ENCODE data around the gene SLC10A1.

The SLC10A1 gene

GRCh38 chr14:69807192-69807591, 10.2 kb upstream of the SLC10A1 start:
- DNase-seq (ENCODE audit: low read depth), result no peak
- H3K4me3 ChIP-seq (ENCODE audit: low read depth, low read length), result no peak overlapping the region
- TF ChIP-seq MYC (IDR thresholded peaks at IDR 0.05; ENCODE audit: low read depth, low read length) (no peak), CTCF (IDR thresholded peaks at IDR 0.05; ENCODE audit: low read depth, low read length) (no peak), POLR2A (IDR thresholded peaks at IDR 0.05; ENCODE audit: extremely low read depth, insufficient read length) (no peak), MAX (IDR thresholded peaks at IDR 0.05; ENCODE audit: low read depth, low read length) (no peak)

- no peak overlapping the region for H3K4me3 ChIP-seq (ENCODE audit: low read depth, low read length)
- TF ChIP-seq MYC (IDR thresholded peaks at IDR 0.05; ENCODE audit: low read depth, low read length) (no peak), CTCF (IDR thresholded peaks at IDR 0.05; ENCODE audit: low read depth, low read length) (no peak)
These were observed 7.9 kb upstream of the SLC10A1 start for GRCh38 chr14:69804902-69805301.

GRCh38 chr14:69803753-69804152, 6.7 kb upstream of the SLC10A1 start:
- TF ChIP-seq POLR2A (IDR thresholded peaks at IDR 0.05; ENCODE audit: extremely low read depth, insufficient read length), result no peak
- TF ChIP-seq MAX (IDR thresholded peaks at IDR 0.05; ENCODE audit: low read depth, low read length), result no peak
- no peak for TF ChIP-seq CTCF (IDR thresholded peaks at IDR 0.05; ENCODE audit: low read depth, low read length)
- no peak for TF ChIP-seq MYC (IDR thresholded peaks at IDR 0.05; ENCODE audit: low read depth, low read length)
- H3K4me3 ChIP-seq (ENCODE audit: low read depth, low read length), result no peak overlapping the region
- DNase-seq (ENCODE audit: low read depth), result no peak

More at GRCh38 chr14:69804902-69805301, 7.9 kb upstream of the SLC10A1 start:
- no peak for DNase-seq (ENCODE audit: low read depth)

GRCh38 chr14:69798339-69798735, 1.3 kb upstream of the SLC10A1 start:
- no peak overlapping the region for H3K4me3 ChIP-seq (ENCODE audit: low read depth, low read length)
- TF ChIP-seq MAX (IDR thresholded peaks at IDR 0.05; ENCODE audit: low read depth, low read length) (no peak), MYC (IDR thresholded peaks at IDR 0.05; ENCODE audit: low read depth, low read length) (no peak), POLR2A (IDR thresholded peaks at IDR 0.05; ENCODE audit: extremely low read depth, insufficient read length) (no peak), CTCF (IDR thresholded peaks at IDR 0.05; ENCODE audit: low read depth, low read length) (no peak)
- DNase-seq (ENCODE audit: low read depth), result no peak

- DNase-seq (ENCODE audit: low read depth), result no peak
- no peak for TF ChIP-seq POLR2A (IDR thresholded peaks at IDR 0.05; ENCODE audit: extremely low read depth, insufficient read length)
- H3K4me3 ChIP-seq (ENCODE audit: low read depth, low read length), result no peak overlapping the region
These were observed 715 bp upstream of the SLC10A1 start for GRCh38 chr14:69797573-69798338.

GRCh38 chr14:69795691-69796090, 1.4 kb downstream of the SLC10A1 start:
- H3K4me3 ChIP-seq (ENCODE audit: low read depth, low read length), result no peak overlapping the region
- DNase-seq (ENCODE audit: low read depth), result no peak
- TF ChIP-seq MAX (IDR thresholded peaks at IDR 0.05; ENCODE audit: low read depth, low read length), result no peak

- no peak for DNase-seq (ENCODE audit: low read depth)
- TF ChIP-seq POLR2A (IDR thresholded peaks at IDR 0.05; ENCODE audit: extremely low read depth, insufficient read length), result no peak
- TF ChIP-seq MAX (IDR thresholded peaks at IDR 0.05; ENCODE audit: low read depth, low read length), result no peak
- TF ChIP-seq MYC (IDR thresholded peaks at IDR 0.05; ENCODE audit: low read depth, low read length), result no peak
- TF ChIP-seq CTCF (IDR thresholded peaks at IDR 0.05; ENCODE audit: low read depth, low read length), result no peak
- no peak overlapping the region for H3K4me3 ChIP-seq (ENCODE audit: low read depth, low read length)
These were observed 2.2 kb downstream of the SLC10A1 start for GRCh38 chr14:69794791-69795190.
